HG02885 (cell line): Measurements from ENCODE around the gene IGDCC3.

Experiments used
- ATAC-seq: cut with Tn5 transposase; IDR thresholded peaks from one replicate; pipeline ENCODE4 v1.9.1; 2021; ENCODE audit warnings: mild to moderate bottlenecking; ENCODE audit not compliant: unreplicated experiment, poor library complexity

IGDCC3 gene

DNA sequence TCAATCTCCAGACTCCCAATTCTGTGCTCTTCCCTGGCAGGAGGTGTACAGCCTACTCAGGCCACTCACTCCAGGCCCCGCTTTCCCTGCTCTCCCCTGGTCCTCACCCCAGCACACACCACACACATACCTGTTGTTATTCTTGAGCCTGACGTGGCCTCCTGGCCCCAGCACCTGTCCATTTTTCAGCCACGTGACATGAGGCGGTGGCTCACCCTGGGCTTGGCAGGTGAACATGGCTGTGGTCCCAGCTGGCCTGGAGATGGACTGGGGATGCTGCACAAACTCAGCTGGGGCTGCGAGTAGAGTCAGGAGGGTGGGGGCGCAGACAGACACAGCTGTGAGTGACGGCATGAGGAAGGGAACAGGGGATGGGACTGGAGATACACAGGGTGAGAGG is 46.0 kb downstream of the IGDCC3 start:
- no peak for ATAC-seq

DNA sequence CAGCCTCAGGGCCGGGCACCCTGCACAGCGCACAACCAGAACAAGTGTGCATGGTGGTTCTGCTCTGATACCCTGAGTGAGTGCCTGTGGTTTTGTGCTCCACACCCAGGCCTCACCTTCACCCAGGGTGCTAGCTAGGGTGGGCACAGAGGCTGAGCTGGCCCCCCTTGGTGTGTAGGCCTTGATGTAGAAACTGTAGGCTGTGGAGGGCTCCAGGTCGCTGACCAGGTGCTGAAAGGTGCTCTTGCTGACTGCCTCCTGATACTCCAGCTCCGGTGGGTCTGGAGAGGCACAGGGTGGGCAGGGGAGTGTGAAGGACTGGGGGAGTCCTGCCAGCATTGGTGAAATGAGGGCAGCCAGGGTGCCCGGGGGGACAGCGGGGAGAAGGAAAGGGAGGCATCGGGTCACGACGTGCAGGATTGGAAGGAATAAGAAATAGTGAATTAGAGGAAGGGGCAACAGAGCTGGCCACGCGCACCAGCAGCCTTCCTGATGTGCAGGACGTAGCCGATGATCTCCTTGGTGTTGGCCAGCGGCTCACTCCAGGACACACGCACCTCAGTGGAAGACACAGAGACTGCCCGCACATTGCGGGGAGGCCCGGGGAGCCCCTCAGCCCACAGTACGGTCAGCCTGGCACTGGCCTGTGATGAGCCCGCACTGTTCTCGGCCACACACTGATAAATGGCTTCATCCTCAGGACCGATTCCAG is 46.7 kb downstream of the IGDCC3 start:
- no peak for ATAC-seq

DNA sequence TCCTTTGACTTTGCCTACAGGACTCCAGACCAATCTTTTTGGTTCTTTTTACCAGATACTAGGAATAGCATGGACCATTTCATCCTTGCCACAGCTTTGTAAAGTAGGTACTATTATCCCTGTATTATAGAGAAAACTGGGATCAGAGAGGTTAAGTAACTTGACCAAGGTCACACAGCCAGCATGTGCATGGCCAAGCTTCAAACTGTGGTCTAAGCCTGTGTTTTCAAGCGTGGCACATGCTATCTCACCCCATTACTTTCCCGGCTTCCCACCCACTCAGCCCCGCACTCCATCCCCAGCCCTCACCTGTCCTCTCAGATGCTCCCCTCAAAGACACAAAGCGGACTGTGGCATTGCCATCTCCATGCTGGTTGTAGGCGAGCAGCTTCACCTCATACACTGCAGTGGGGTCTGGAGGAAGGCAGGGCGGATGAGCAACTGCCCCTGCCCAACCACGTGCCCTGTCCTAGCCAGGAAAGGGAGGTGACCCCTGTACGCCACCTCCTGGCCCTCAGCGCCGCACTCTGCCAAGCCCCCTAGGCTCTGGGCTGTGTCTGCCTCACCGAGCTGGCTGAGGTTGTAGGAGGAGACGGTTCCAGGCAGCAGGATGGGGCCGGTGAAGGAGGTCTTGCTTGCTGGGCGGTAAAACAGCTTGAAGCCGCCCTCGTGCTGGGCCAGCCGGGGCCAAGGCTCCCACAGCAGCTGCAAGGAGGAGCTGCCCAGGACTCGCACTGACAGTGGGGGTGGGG is 47.6 kb downstream of the IGDCC3 start:
- ATAC-seq, result no peak

DNA sequence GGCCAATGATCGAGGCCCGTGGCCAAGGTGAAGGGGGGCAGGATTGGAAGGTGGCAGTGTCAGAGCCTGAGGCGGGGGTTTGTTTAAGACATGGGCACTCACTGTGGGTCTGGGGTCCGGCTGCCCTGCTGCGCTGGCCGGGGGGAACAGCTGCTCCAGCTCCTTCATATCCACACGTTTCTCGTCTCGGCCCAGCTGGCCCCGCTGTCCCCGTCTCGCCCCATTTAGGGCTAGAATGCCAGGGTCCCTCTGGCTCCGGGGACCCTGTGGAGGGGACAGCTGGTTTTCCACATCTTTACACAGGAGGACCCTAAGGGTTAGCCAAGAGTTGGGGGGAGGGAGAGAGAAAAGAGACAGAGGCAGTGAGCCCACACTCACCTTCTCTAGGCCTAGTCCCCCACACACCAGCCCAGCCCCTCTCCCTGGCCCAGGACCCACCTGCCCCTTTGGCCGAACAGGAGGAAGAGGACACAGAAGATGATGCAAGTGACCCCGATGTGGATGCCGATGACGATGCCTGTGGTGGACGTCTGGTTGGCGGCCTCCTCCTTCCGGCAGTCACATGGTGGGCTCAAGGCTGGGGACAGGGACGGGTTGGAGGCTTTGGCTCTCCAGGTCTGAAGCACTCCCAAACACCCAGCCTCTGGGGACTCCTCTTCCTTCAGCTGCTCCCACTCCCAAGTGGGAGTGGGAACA is 48.4 kb downstream of the IGDCC3 start:
- ATAC-seq, result no peak

DNA sequence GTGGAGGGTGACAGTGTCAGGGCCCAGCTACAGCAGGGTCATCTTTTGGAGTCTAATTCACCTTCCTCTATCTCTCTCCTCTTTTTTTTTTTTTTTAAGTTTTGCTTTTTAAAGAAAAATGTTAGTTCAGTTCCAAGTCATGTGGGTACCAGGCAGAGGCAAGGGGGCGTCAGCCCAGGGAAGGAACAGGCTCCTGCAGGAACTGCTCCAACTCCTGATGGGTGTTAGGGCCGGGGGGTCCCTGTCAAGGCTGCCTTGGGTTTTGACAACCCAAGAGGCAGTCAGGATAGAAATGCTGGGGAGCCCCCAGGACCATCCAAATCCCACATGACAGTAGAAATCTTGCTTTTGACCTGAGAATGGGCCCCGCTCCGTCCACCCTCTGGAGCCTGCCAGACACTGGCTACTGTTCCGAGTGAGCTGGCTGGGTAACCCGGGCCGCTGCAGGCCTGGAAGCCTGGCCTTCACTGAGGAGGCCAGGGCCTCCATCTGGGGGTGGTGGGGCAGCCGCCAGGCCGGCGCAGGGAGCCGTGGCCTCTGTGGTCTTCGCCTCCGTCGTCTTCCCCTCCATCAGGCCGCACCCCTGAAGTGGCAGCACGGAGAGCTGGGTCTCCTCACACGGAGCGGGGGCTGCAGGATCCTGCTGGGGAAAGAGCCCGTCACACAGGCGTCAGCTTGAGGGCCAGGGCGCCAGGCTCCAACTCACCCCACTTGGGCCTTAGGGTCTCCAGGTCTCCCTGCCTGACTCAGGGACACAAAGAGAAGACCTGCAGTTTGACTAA is 49.1 kb downstream of the IGDCC3 start:
- ATAC-seq, result no peak

DNA sequence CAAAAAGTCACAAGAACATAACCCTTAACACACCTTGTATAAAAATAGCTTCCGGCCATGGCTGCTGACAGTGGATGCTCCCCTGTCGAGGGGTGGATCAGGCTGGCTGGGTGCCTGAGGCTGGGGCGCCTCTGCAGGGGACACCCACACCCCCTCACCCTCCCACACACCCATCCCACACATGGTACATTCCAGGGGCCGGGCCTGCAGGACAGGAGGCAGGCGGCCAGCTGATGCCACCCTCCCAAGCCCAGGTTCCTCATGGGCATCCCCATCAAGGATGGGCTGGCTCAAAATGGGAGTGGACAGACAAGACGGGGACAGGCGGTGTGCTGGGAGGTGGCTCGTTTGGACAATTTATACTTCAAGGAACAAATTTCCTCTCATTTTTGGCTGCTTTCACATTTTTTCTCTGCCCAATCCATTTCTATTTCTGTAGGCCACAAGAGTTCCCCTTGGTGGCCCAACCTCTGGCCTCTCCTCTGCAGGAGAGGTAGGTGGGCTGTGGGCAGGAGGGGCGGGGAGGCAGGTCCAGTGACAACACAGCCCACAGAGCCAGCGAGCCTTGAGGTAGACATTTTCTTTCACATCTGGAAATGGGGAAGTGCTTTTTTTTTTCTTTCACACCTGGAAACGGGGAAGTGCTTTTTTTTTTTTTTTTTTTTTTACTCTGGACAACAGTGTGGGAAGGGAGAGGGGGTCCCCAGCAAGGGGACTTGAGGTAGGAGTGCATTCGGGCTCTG is 50.0 kb downstream of the IGDCC3 start:
- ATAC-seq, result no peak

DNA sequence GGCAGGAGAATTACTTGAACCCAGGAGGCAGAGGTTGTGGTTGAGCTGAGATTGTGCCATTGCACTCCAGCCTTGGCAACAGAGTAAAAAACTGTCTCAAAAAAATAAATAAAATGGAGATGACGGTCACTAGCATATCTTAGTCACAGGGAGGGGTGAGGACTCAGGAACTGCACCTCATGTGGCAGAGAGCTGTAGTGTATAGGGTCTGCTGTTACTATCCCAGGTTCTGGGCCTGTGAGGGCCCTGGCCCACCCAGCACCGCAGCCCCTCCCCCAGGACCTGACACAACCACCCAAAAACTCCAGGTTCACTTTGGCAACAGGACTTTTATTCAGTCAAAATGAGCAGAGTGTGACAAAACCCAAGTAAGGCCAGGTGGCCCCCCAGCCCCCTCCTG is 51.0 kb downstream of the IGDCC3 start:
- no peak for ATAC-seq

DNA sequence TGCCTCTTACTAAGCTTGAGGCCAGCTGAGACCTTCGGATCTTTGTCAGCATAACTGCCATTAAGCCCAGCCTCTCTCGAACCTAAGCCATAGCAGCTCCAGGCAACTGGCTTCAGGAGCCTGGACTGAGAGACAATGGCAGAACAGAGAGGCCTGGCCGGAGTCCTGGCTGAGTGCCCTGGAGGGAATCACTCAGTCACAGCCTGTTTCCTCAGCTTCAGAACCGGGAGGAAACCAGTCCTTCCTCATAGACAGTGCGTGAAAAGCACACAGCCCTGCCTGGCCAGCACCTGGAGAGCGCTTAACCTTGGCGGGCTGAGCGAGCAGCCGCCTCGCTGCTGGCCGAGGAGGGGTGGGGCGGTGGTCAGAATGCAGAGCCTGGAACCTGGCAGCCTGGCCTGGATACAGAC is 51.7 kb downstream of the IGDCC3 start:
- ATAC-seq, result no peak

DNA sequence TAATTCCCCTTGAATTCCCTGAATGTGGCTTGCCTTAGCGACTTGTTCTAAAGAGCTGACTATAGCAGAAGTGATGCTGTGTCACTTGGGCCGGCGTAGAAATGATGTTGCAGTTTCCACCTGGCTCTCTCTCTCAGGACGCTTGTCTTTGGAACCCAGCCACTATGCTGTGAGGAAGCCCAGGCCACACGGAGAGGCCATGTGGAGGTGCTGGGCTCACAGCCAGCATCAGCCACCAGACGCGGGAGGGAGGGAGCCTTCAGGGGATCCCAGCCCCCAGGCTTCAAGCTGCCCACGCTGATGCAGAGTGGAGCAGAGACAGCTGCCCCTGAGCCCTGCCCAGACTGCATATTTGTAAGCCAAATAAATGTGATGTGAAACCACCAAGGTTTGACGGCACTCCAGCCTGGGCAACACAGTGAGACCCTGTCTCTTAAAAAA is 54.7 kb downstream of the IGDCC3 start:
- ATAC-seq, result no peak

DNA sequence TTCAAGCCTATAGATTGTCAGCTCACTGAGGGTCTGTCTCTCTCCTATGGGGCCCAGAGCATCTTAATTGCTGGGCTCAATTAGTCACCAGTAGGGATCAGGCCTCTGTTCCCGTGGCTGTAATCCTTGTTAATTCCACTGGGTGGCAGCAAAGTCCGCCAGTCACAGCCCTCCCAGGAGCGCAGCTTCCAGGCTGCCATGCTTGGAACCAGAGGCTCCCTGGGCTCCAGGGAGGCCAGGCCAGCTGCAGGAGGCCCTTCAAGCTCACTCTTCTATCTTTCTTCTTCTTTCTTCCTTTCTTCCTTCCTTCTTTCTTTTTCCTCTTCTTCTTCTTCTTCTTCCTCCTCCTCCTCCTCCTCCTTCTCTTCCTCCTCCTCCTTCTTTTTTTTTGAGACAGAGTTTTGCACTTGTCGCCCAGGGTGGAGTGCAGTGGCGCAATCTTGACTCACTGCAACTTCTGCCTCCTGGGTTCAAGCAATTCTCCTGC is 58.9 kb downstream of the IGDCC3 start:
- peak; percentile 59 for ATAC-seq

DNA sequence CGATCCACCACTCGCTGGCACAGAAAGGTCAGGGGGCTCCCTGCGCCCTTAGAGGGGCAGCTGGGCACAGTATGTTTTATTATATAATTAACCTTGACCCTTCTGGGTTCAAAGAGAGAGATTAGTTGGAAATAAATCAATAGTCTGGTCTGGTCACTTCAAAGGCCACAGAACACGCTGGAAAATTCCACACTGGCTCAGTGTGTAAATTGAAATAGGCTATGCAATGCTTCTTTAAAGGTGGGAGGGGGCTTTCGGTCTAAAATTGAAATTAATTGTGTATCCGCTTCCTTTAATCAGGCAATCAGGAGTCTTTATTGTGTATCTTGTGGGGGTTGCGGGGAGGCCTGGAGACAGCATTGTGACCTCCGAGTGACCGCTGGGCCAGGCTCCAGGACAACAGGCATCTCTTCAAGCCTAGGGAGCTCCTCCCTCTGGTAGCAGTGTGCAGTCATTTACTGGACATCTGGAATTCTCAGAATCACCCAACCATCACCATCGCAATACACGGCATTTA is 65.3 kb downstream of the IGDCC3 start:
- ATAC-seq, result no peak

DNA sequence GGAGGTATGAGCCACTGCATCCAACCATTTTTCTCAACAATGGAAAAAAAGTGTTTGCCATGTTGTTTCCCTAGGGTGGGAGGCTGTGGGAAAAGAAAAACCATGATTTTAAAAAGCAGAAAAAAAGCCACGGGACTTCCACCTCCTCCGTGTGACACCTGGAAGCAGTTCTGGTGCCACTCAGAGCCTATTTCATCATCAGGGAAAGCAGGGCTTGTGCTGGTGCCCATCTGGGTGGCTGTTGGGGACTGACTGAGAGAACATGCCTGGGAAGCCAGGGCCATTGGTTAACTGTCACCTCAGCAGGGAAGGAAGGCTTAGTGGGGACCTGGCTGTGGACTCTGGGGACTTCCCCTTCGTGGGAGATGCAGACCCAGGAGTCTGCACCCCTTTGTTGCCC is 66.0 kb downstream of the IGDCC3 start:
- no peak for ATAC-seq

DNA sequence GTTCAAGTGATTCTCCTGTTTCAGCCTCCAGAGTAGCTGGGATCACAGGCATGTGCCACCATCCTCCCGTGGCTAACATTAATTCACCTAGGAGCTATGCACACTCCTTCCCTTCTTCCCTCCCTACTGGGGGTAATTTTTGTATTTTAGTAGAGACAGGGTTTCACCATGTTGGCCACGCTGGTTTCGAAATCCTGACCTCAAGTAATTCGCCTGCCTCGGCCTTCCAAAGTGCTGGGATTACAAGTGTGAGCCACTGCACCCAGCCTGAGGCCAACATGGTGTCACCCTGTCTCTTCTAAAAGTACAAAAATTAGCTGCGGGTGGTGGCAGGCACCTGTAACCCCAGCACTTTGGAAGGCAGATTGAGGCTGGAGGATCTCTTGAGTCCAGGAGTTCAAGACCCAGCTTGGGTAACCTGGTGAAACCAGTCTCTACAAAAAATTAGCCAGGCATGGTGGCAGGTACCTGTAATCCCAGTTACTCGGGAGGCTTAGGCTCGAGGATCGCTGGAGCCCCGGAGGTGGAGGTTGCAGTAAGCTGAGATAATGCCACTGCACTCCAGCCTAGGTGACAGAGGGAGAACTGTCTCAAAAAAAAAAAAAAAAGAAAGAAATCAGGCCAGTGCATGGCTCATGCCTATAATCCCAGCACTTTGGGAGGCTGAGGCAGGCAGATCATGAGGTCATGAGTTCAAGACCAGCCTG is 67.2 kb downstream of the IGDCC3 start:
- ATAC-seq, result no peak

DNA sequence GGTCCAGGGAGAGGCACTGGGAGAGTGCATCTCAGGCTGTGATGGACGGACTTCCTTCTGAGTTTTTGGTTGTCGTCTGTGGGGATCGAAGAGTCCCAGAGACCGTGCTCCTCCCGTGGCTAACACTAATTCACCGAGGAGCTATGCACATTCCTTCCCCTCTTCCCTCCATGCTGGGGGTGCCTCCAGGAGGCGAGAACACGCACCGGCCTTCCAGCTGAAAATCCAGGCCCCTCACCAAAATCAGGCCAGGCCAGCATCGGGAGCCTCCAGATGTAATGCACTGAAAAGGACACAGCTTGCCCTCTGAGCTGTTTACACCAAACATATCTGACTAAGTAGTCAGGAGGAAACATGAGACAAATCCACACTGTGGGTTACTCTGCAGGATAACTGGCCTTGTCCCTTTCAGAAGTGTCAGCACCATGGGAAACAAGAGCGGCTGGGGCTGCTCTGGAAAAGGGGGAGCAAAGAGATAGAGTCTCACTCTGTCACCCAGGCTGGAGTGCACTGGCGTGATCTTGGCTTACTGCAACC is 67.9 kb downstream of the IGDCC3 start:
- no peak for ATAC-seq

DNA sequence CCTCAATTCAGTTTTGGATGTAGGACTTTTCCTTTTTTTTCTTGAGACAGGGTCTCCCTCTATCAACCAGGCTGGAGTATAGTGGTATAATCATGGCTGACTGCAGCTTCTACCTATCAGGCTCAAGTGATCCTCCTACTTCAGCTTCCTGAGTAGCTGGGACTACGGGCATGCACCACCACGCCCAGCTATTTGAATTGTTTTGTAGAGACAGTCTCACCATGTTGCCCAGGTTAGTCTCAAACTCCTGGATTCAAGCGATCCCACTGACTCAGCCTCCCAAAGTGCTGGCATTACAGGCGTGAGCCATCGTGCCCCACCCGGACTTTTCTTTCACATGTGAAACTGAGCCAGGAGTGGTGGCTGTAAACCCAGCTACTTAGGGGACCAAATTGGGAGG is 69.8 kb downstream of the IGDCC3 start:
- ATAC-seq, result no peak

DNA sequence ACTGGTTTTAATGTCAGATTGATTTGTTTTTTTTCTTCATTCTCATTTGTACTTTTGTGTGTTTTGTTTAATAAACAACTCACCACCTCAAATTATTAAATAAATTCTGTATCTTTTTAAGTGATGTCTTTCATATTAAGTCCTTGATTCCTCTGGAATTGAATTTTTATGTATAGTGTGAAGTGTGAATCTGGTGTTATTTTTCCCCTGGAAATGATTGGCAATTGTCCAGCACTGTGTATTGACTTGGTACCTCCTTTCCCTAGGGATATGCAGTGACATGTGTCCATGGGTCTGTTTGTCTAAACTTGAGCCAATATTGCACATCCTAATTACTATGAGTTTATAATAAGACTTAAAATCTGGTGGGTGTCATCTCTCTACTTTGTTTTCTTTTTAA is 71.3 kb downstream of the IGDCC3 start:
- no peak for ATAC-seq

DNA sequence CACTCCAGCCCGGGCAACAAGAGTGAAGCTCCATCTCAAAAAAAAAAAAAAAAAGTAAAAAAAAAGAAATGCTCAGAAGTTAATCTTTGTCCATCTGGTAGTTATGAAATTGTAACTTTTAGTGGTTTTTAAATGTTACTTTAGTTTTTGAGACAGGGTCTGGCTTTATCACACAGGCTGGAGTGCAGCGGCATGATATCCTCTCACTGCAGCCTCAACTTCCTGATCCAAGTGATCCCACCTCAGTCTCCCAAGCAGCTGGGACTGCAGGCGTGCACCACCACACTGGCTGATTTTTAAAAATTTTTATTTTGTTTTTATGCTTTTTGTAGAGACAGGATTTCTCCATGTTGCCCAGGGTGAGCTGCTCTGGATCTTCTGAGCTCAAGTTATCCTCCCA is 72.0 kb downstream of the IGDCC3 start:
- no peak for ATAC-seq

DNA sequence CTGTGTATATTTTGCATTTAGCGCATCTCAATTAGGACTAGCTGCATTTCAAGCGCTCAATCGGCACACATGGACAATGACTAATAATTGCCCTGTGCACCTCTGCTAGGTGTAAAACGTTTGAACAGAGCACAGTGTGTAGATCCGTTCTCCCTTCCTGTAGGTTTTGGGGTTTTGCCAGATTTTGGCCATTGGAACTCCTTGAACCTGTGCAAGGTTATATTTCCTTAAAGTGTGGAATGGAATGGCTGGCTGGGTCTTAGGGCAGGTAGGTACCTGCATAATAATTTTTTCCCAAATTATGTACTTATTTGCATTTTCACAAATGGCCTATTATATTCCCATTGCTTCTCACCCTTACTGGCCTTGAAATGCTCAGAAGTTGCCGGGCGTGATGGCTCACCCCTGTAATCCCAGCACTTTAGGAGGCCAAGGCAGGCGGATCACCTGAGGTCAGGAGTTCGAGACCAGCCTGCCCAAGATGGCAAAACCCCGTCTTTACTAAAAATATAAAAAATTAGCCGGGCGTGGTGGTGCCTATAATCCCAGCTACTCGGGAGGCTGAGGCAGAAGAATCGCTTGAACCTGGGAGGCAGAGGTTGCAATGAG is 72.5 kb downstream of the IGDCC3 start:
- no peak for ATAC-seq
